HG02981 (cell line): ENCODE results near the gene NR2F2.

Experiments used
- ATAC-seq: cut with Tn5 transposase; IDR thresholded peaks from one replicate; pipeline ENCODE4 v1.9.1; 2021; ENCODE audit warnings: mild to moderate bottlenecking, moderate library complexity; ENCODE audit not compliant: unreplicated experiment

The NR2F2 gene

DNA sequence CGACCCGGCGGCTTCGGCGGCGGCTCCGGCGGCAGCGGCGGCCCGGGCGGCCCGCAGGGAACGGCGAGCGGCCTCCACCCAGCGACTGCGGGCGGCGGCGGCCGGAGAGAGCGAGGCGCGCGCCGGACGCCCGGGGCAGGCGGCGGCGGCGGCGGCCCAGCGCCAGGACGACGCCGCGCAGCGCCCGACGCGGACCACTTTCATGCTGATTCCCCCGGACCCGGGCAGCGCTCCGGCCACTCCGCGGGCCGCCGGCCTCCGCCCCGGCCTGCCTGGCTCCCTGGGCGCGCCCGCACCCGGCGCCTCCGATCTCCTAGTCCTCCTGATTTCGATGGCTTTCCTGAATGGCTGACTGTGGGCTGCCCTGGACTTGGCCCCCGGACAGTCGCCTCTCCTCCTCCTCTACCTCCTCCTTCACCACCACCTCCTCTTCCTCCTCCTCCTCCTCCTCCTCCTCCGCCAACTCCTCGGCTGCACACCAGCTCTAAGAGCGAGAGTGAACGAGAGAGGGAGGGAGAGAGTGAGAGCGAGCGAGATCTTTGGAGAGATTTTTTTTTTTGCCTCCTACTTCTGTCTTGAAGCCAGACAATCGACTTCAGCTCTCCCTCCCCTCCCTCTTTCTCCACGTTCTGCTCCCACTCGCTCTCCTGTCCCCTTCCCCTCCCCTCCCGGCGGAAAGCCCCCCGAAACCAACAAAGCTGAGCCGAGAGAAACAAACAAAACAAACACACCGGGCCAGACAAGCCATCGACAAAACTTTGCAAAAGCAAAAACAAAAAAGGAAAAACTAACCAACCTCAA is 844 bp downstream of the NR2F2 start:
- no peak for ATAC-seq

DNA sequence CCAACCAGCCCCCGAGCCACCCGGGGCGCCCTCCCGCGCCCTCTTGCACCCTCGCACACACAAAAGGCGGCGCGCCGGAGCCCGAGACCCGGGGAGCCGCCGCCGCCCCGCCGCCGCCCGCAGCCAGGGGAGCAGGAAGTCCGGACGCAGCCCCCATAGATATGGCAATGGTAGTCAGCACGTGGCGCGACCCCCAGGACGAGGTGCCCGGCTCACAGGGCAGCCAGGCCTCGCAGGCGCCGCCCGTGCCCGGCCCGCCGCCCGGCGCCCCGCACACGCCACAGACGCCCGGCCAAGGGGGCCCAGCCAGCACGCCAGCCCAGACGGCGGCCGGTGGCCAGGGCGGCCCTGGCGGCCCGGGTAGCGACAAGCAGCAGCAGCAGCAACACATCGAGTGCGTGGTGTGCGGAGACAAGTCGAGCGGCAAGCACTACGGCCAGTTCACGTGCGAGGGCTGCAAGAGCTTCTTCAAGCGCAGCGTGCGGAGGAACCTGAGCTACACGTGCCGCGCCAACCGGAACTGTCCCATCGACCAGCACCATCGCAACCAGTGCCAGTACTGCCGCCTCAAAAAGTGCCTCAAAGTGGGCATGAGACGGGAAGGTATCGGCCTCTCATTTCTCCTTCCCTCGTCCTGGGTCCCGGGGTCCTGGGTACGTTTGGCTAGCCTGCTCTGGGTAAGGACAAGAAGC is 1.6 kb downstream of the NR2F2 start:
- no peak for ATAC-seq

DNA sequence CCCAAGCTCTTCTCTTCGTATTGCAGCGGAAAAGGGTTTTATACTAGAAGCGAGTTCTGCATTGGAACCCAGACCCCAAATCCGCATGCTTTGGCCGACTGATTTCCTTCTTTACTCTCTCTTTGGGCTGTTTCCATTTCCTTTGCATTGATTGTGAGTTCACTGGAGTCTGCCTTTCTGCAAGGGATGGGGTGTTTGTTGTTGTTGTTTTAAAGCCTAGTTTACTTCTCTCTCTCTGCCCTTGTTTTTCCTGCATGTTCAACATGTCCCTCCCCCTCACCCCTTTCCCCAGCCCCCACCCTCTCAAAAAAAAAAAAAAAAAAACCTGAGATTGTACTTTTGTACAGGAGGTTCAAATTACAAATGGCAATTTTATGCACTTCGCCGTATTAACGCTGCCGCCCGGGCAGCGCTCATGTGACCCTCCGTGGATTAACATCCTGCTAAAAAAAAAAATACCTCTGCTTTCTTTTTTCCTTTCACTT is 2.2 kb downstream of the NR2F2 start:
- no peak for ATAC-seq

DNA sequence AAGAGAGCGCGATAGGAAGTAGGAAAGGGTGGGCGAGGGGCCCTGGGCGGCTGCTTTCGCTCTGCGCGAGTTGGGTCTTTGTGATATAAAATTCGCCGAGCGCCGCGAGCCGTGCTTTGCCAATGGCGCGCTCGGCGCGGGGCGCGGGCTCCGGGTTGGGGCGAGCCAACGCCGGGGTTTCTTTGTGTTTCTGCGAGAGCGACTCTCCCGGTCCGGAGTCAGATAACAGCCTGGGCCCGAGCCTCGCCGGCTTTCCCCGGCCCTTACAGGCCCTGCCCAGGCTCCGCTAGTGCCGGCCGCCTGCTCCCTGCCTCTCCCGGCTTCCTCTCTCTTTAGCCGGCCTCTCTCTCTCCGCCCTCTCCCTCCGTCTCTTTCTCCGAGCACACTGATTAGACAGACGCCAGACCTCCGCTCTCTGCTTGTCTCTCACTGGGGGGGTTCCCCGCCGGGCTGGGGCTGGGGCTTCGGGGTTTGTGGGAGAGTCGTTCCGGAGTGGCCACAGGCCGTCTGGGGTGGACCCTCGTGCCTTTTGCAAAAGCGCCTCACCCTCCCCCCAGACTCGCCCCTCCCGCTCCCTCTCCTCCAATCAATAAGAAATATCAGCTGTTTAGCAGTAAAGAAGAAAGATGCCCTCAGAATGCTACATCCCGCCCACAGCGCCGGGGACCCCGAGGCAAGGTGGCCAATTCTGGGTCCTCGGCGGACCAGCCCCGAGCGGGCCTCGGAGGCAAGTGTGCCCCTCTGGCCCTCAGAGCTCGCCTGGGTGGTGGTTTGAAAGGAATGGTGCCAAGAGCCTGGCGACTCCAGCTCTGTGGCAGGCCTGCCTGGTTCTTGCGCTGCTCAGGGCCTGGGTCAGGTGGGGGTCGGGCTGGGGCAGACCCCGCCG is 2.9 kb downstream of the NR2F2 start:
- no peak for ATAC-seq

DNA sequence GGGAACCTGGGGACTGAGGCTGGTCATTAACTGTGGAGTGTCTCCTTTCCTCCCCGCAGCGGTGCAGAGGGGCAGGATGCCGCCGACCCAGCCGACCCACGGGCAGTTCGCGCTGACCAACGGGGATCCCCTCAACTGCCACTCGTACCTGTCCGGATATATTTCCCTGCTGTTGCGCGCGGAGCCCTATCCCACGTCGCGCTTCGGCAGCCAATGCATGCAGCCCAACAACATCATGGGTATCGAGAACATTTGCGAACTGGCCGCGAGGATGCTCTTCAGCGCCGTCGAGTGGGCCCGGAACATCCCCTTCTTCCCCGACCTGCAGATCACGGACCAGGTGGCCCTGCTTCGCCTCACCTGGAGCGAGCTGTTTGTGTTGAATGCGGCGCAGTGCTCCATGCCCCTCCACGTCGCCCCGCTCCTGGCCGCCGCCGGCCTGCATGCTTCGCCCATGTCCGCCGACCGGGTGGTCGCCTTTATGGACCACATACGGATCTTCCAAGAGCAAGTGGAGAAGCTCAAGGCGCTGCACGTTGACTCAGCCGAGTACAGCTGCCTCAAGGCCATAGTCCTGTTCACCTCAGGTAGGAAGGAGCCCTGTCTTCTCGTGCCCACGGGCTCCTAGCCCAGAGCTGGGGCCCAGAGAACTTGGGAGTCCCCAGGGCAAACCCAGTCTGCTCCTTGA is 3.7 kb downstream of the NR2F2 start:
- ATAC-seq = no peak

DNA sequence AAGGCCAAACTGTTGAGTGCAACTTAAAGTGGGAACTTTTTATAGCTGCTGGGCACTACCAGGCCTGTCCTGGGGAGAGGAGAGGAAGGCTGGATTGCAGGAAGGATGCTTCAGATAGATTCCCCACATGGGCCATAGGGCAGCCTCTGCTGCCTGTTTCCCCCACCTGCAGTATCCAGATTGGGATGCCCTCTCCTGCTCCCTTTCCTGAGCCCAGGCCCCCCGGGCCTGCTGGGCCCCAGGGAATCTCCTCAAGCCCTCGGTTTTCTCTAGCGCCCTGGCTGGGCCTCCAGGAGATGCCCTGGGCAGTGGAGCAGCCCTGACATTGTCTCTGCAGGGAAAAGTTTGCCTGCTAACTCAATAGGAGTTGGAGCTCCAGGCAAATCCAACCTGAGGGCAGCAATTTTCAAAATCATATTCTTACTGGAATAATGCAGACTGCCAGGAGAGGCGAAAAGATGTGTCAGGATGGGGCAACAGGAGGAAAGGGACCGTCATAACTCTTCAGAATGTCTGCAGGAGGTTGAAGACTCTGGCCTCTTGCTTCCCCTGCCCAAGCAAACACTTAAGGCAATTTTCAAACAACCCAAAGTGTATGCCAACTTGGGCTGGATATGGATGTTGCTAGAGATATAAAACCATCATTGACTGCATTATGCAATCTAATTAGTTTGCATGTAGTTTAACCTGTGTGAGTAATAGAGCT is 4.4 kb downstream of the NR2F2 start:
- no peak for ATAC-seq

DNA sequence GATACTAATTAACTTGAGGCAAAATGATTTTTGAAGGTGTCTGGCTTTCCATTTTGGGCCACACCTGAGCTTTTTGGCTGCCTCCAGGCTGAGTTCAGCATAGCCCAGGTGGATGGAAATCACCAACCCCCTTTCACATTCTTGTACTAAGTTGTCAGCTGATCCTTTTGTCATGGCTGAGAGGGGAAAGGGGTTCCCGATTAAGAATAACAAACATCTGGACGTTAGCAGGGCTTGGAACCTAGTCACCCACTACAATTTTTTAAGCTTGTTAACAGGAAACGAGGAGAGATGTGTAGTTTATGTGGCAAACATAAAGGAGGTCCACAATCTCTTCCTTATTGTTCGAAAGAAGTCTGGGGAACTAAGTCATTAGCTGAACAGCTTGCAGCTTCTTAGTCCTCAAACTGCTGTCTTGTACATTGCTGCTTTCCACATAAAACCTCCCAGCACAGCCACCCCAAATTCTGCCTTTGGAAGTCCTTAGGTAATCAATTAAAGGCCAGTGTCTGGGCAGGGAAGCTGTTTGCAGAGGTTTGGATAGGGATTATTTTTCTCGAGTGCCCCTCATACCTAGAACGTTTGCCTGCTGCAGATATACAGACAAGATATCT is 5.0 kb downstream of the NR2F2 start:
- ATAC-seq = no peak

DNA sequence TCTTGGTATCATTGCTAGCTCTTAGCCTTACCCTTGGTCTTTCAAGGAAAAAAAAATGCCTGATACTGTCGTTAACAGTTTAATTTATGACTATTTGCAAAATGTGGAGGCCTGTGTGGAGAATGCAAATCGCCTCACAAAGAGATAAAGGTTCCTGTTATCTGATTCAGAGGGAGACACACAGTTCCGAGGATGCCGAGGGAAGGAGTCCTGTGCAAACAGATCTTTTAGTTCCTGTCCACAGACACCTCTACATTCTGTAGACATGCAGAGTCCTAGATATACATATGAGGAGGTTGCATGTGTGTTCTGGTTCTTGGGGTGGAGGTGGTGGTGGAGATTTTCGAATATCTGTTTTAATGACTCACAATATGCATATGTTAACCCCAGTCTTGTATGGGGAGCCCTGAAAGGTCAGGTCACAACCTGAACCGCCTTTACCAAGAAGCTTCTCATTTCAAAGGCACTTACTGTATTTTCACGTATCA is 5.7 kb downstream of the NR2F2 start:
- no peak for ATAC-seq

DNA sequence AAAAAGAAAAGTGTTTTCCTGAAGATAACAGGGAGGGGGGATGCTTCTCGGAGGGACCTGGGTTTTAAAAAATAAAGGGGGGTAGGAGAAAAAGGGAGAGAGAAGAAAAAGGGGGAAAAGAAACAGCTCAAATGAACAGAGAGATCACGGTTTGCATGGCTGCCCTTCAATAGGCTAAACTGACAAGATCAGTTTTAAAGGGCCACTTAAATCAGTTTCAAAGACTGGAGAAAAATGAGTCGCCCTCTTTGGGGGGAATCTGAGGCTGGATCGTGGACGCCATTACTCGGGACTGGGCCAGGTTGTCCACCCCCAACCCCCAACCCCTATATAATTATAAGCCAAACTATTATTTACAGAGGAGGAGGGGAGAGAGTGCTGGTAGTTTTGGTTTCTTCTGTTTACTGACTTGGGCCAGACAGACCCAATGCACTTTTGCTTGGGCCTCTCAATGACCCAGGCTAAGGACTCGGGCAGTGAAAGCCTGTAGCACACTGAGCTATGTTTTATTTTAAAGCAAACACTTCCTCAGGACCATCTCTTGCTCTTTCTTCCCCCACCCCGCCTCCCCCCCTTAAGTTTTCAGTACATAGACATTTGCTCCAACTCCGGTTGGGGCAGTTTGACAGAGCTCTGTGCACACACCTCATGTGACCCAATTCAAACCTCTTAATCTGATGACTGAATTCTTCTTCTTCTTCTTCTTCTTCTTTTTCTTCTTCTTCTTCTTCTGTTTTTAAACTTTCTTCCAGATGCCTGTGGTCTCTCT is 6.3 kb downstream of the NR2F2 start:
- ATAC-seq = no peak

DNA sequence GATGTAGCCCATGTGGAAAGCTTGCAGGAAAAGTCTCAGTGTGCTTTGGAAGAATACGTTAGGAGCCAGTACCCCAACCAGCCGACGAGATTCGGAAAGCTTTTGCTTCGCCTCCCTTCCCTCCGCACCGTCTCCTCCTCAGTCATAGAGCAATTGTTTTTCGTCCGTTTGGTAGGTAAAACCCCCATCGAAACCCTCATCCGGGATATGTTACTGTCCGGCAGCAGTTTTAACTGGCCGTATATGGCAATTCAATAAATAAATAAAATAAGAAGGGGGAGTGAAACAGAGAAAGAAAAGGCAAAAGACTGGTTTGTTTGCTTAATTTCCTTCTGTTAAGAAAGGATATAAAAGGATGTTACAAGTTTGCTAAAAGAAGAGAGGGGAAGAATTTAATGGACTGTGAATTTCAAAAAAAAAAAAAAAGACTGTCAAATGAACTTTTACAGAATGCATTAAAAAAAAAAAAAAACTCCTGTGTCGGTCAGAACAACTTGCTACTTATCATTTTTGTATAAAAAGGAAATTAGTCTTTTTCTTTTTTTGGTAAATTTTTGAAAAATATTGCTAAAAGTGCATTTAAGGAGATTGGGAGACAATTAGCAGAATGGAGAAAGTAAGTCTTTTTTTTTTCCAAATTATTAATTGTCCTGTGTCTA is 7.0 kb downstream of the NR2F2 start:
- ATAC-seq = no peak

DNA sequence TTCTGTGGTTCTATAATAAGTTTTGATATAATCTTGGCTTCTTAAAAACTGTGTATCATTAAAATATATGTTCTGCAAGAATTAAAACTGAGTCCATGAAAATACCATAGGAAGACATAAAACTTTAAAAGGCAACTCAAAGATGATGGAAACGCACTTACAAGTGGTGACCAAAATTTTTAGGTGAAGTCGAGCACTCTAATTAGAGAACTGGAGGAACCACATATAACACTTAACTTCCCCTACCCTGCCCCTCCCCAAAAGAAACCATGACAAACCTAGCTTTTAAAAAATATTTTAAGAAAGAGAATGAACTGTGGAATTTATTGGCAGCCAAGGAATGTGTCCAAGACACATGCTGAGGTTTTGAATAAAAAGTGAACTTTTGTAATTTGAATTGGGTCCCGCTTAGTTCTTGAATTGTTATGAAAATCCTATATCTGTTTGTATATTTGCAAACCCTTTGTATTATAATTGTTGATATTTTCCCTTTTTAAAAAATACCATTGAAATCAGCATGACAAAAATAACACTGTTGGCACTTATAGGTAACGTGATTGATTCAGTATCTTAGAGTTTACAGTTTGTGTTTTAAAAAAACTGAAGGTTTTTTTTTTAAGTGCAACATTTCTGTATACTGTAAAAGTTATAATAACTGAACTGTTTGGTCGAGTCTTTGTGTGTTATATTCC is 7.7 kb downstream of the NR2F2 start:
- ATAC-seq = no peak

DNA sequence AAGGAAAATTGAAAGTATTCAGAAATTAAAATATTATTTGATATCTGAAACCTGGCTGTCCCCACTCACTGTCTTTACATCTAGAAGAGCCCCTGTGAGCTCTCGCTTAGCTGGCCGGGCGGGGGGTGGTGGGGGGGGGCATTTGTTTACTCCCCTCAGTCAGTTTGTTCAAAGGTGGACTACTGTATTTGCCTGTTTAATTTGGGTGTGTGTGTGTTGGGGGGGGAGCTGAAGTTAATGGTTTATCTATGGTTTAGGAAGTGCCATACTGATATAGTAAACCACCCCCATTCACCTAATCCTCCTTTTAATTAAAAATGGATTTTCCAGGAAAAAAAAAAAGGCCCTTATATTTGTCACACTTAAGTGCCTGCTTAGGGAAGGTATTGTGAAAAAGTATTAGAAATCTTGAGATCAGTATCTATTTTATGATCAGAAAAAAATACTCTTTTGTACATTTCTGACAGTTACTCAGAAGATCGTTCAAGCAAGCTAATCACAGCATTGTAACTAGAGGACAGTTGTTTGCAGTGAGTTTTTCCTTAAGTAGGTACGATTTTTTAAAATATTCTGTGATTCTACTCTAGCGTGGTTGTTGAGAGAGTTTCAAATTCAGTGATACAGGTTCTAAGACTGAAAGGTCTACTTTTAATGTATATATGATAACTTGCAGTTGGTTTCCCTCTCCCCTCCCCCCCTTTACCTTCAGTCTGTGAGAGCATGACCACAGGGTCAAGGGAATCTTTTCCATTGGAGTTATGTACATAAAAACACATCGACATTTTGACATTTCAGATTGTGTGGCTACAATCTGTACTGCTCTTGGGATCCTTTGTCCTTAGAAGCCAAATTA is 8.5 kb downstream of the NR2F2 start:
- ATAC-seq = no peak

DNA sequence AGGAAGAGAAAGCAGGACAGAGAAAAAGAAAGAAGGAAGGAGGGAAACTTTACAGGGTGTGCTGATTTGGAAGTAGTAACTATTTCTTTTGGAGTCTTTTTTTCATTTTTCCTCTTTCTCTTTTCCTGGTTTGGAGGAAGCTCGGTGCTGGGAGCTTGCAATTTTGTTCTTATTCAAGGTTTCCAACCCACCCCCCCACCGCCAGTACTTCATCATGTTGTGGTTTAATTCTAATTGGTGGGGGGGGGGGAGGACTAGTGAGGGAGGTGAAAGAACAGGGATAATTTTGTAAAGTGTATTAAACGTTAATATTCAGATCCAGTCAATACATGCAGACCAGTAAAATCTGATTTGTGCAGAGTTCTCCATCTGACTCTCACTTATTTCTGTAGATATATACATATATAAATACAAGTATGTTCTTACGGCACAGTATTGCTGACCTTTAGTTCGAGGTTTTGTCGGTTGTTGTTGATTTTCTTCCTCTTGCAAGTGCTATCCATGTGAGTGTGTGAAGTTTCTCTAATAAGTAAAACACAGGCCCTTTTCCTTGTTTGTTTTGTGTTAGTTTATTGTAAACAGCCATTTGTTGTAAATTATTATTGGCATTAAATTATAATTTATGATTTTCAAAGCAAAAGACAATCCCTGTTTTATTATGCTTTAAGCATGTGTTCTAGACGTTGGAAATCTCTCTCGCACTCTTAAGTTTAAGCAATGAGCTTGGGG is 9.3 kb downstream of the NR2F2 start:
- ATAC-seq = no peak

DNA sequence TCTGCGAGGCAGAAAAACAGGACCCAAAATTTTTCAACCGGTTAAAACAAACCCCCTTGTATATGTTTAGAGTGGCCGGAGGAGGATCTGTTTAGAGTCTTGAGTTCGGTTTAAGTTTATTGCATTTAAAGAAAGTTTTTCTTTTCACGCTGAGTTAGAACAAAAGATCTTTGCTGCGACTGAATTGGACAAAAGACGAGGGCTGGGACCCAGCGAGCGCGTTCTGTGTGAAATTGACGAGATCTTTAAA is 9.8 kb downstream of the NR2F2 start:
- ATAC-seq = no peak

DNA sequence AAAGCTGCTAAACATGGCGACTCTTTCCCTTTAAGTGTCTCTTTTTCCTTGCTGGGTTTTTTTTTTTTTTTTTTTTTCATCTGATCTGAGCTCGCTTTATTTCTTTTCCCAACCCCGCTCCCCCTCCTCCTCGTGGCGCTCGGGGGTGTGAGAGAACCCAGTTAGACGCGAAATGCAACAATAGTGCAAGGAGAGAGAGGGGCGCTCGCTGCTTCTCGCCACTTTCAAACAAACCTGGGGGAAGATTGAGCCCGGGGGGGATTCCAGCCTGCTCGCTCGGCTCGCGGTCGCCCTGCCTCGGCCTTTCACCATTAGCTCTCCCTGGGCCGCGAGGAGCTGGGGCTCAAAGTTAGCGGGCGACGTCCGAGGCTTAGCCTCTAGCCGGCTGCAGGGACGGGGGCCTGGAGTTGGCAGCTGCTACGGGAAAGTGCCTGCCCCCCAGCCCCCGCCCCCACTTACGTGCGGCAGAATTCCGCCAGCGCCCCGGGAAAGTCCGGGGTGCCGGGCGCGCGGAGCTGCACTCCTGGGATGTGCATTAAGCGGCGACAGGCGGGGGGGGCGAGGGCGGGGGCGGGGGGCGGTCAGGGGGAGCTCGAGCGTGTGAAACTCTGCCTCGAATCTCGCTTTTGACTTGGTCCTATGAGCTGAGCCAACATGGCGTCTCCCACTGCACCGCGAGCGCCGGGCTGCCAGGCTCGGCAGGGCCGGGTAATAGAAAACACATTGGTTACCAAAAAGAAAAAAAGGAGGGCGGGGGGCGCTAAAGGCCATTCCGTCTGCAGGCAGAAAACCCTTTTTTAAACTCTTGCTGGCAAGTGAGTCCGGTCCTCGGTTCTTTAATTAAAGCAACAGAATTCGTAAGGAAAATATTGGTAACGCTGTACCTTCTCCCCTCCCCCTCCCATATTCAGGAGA is 10.4 kb downstream of the NR2F2 start:
- ATAC-seq = no peak
